ENCODE results near the gene LIX1L.

GRCh38 chr1:145956361-145956760 lies 1.5 kb downstream of the LIX1L start:
- TF ChIP-seq CTCF (IDR thresholded peaks at IDR 0.05 in 4 of 5, conservative IDR thresholded peaks at IDR 0.05 in 1 of 5) (no peak), POLR2A (IDR thresholded peaks at IDR 0.05) (no peak)
